Measurements from ENCODE around the gene C12orf56. TPM values are rescaled to one million over a fixed set of nuclear protein-coding genes. Genes with fewer than 3 reads are reported as not detected.

C12orf56 gene
- total and polyA plus RNA-seq, 3 donors from 2014 or later: 4.2 to 21.8 (median 13.1) TPM

- intact Hi-C loops (cut with DNase I; ENCODE audit: low total_unique reads): no loop called here
- no peak for DNase-seq
- WGBS, 2 donors: 63 to 91% methylated on average over 2 of the region's 2 CpGs
Observed at GRCh38 chr12:64395739-64396138, 5.2 kb upstream of the C12orf56 start.

GRCh38 chr12:64392221-64392620, 1.7 kb upstream of the C12orf56 start:
- no peaks in the 10 kb centered on the region for H3K36me3 ChIP-seq (ENCODE audit: low read depth, missing control alignments)
- intact Hi-C loops (cut with DNase I; ENCODE audit: low total_unique reads): no loop called here
- peaks cover 5% of the 10 kb centered on the region for H3K4me1 ChIP-seq
- H3K27me3 ChIP-seq: no peaks in the 10 kb centered on the region
- no peak overlapping the region for H3K4me3 ChIP-seq
- no peak for DNase-seq
- H3K27ac ChIP-seq: no peak overlapping the region
- TF ChIP-seq POLR2A (IDR thresholded peaks at IDR 0.05) (no peak), CTCF (IDR thresholded peaks at IDR 0.05) (peak in 1 of 3 experiments; percentile 9)
- WGBS, 2 donors: 72 to 82% methylated on average over 3 of the region's 3 CpGs
- H3K9me3 ChIP-seq: no peaks in the 10 kb centered on the region

More at GRCh38 chr12:64395739-64396138, 5.2 kb upstream of the C12orf56 start:
- Histone ChIP-seq H3K27me3 (no peaks in the 10 kb centered on the region), H3K9me3 (no peaks in the 10 kb centered on the region), H3K36me3 (ENCODE audit: low read depth, missing control alignments) (no peaks in the 10 kb centered on the region), H3K4me1 (no peaks in the 10 kb centered on the region), H3K27ac (no peak overlapping the region), H3K4me3 (no peak overlapping the region)
- no peak for TF ChIP-seq CTCF (IDR thresholded peaks at IDR 0.05)
- no peak for TF ChIP-seq POLR2A (IDR thresholded peaks at IDR 0.05)

- Histone ChIP-seq H3K4me1 (peaks cover 5% of the 10 kb centered on the region), H3K27ac (no peak overlapping the region), H3K4me3 (peak overlapping the region in 1 of 2 donors; percentile 7), H3K36me3 (ENCODE audit: low read depth, missing control alignments) (no peaks in the 10 kb centered on the region), H3K27me3 (no peaks in the 10 kb centered on the region), H3K9me3 (no peaks in the 10 kb centered on the region)
- intact Hi-C loops (cut with DNase I; ENCODE audit: low total_unique reads): no loop called here
- peak; percentile 60 for DNase-seq
- WGBS, 2 donors: 47 to 67% methylated on average over 17 to 18 of the region's 18 CpGs
- no peak for TF ChIP-seq CTCF (IDR thresholded peaks at IDR 0.05)
- no peak for TF ChIP-seq POLR2A (IDR thresholded peaks at IDR 0.05)
Observed at GRCh38 chr12:64389154-64389553, 1.4 kb downstream of the C12orf56 start.

GRCh38 chr12:64387197-64387816, 3.3 kb downstream of the C12orf56 start:
- Histone ChIP-seq H3K4me3 (no peak overlapping the region), H3K27me3 (no peaks in the 10 kb centered on the region), H3K9me3 (no peaks in the 10 kb centered on the region), H3K27ac (no peak overlapping the region), H3K36me3 (ENCODE audit: low read depth, missing control alignments) (no peaks in the 10 kb centered on the region), H3K4me1 (peaks cover 5% of the 10 kb centered on the region)
- no peak for DNase-seq
- 85 to 88% methylated on average over 6 of the region's 6 CpGs for WGBS, 2 donors
- intact Hi-C loops (cut with DNase I; ENCODE audit: low total_unique reads): no loop called here
- TF ChIP-seq POLR2A (IDR thresholded peaks at IDR 0.05) (no peak), CTCF (IDR thresholded peaks at IDR 0.05) (no peak)

- intact Hi-C loops (cut with DNase I; ENCODE audit: low total_unique reads): no loop called here
- TF ChIP-seq POLR2A (IDR thresholded peaks at IDR 0.05): no peak
- no peak for TF ChIP-seq CTCF (IDR thresholded peaks at IDR 0.05)
- 82 to 83% methylated on average over 2 of the region's 2 CpGs for WGBS, 2 donors
Observed at GRCh38 chr12:64385468-64385867, 5.1 kb downstream of the C12orf56 start.

More at GRCh38 chr12:64385468-64385867, 5.1 kb downstream of the C12orf56 start:
- Histone ChIP-seq H3K36me3 (ENCODE audit: low read depth, missing control alignments) (no peaks in the 10 kb centered on the region), H3K9me3 (no peaks in the 10 kb centered on the region), H3K4me3 (no peak overlapping the region), H3K27ac (no peak overlapping the region), H3K27me3 (no peaks in the 10 kb centered on the region), H3K4me1 (peaks cover 3% of the 10 kb centered on the region)
- DNase-seq: no peak
